Measurements from ENCODE around the gene VHLL. TPM values are rescaled to one million over a fixed set of nuclear protein-coding genes. Genes with fewer than 3 reads are reported as not detected.

Gene VHLL
- total RNA-seq, 2 donors from 2014 or later: 1.1 TPM; not detected in 1

DNA sequence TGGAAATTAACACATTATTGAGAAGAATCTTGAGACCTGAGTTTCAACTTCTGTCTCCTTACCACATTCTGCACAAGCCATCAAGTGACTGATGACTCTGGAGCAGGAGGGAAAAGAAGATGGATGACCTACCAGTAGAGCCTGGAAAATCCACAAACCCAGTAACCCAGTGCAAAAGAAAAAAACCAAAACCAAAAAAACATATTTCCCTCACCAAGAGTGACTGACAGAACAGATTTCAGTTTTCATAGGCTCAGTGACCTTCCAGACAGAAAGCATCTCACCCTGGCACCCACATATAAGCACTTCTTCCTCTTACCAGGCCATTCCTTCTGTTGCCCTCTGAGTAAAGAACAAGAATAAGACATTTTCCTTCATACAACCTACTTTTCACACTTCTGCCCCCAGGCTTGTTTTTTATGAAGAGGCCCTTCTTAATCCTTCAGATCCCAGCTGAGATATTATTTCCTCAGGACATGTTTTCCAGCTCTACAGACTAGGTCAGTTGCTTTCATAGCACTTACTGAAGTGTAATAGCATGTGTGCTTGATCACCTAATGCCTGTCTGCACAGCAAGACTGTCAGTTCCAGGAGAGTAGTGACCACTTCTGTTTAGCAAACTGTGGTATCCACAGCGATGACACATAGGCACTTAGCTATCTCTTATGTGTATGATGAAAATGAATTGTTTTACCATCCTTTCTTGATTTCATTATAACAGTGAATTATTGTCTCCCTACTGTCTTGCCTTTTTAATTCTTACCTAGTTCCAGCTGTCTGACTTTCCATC is 43.3 kb upstream of the VHLL start:
- Histone ChIP-seq H3K36me3 (no peaks in the 10 kb centered on the region), H3K4me1 (replicated peaks) (peaks cover under 1% of the 10 kb centered on the region), H3K27me3 (replicated peaks; ENCODE audit: insufficient read depth) (no peaks in the 10 kb centered on the region), H3K9me3 (no peaks in the 10 kb centered on the region), H3K27ac (no peak overlapping the region), H3K4me3 (no peak overlapping the region)
- intact Hi-C loops (cut with DNase I): no loop called here
- TF ChIP-seq, protein P1, sequence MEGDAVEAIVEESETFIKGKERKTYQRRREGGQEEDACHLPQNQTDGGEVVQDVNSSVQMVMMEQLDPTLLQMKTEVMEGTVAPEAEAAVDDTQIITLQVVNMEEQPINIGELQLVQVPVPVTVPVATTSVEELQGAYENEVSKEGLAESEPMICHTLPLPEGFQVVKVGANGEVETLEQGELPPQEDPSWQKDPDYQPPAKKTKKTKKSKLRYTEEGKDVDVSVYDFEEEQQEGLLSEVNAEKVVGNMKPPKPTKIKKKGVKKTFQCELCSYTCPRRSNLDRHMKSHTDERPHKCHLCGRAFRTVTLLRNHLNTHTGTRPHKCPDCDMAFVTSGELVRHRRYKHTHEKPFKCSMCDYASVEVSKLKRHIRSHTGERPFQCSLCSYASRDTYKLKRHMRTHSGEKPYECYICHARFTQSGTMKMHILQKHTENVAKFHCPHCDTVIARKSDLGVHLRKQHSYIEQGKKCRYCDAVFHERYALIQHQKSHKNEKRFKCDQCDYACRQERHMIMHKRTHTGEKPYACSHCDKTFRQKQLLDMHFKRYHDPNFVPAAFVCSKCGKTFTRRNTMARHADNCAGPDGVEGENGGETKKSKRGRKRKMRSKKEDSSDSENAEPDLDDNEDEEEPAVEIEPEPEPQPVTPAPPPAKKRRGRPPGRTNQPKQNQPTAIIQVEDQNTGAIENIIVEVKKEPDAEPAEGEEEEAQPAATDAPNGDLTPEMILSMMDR (IDR thresholded peaks at IDR 0.05): no peak
- TF ChIP-seq POLR2AphosphoS5 (IDR thresholded peaks at IDR 0.05) (no peak), POLR2A (IDR thresholded peaks at IDR 0.05) (no peak)
- DNase-seq (ENCODE audit: low spot score): no peak
- WGBS: 85% methylated on average over 1 of the region's 1 CpG

DNA sequence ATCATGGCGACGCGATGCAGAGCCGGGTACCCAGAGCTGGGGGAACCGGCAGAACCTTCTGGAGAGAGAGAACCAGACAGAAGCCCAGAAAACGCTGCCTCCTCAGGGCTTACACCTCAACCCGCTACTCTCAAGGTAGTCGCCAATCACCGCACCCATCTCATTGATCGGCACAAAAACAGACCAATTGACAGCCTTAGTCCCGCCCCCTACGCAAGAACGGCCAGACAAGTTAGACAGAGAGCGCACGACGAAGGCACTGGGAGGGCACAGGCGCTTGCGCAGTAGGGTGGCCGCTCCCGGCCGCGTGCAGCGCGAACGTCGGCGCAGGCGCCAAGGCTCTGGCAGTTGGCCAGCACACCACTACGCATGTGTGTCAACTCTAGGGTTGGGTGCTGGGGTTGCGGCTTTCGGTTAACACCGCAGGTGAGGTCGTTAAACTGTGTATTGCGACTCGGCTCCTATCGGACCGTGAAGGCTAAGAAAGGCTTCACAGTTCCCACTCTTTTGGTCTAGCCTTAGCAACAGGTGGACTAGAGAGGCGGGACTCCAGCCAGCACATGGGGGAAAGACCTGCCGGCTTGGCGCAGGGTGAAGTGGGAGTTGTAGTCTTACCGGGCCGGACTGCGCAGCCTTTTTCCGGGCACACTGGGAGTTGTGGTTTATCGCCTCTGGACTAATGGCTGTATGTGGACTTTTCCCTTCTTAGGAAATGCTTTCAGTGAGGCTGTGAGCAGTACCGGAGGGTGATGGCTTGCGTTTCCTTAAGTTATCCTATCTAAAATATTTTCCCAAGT is 39.3 kb upstream of the VHLL start, which contains the start of the genes CCT3 and TSACC:
TSS of gene CCT3 (minus strand) at position 113 of the 797 bp plus-strand sequence. CDS start at position 5, 108 bp downstream.
TSS of gene TSACC (plus strand) at position 347 of the 797 bp plus-strand sequence. CDS start 1,232 bp downstream, outside the sequence.
- H3K27me3 ChIP-seq (replicated peaks; ENCODE audit: insufficient read depth): no peaks in the 10 kb centered on the region
- DNase-seq (ENCODE audit: low spot score): peak; percentile 99
- WGBS: under 1% methylated on average over 47 of the region's 47 CpGs
- no peaks in the 10 kb centered on the region for H3K36me3 ChIP-seq
- TF ChIP-seq POLR2AphosphoS5 (IDR thresholded peaks at IDR 0.05): peak; percentile 92
- TF ChIP-seq, protein P1 (IDR thresholded peaks at IDR 0.05): no peak
- peak; percentile 68 for TF ChIP-seq POLR2A (IDR thresholded peaks at IDR 0.05)
- intact Hi-C loops (cut with DNase I): no loop called here
- H3K4me3 ChIP-seq: peak within 1 kb of the TSS; percentile 73 to 74
- no peaks in the 10 kb centered on the region for H3K9me3 ChIP-seq
- H3K4me1 ChIP-seq (replicated peaks): peaks cover 11% of the 10 kb centered on the region
- H3K27ac ChIP-seq: peak within 1 kb of the TSS; percentile 80 to 88

DNA sequence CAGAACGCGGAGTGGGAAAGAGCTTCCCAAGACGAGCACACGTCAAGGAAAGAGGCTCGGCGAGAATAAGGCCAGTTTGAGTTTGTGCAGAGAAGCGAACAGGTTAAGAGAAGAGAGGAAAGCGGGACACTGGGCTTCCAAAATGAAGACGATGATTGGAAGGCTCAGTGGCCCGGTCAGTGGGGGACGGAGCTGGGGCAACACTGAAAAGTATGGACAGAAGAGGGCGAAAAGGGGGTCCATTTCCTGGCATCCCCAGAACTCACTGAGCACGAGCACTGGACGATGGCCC is 38.7 kb upstream of the VHLL start:
- TF ChIP-seq POLR2A (IDR thresholded peaks at IDR 0.05): no peak
- TF ChIP-seq, protein P1 (IDR thresholded peaks at IDR 0.05): no peak
- TF ChIP-seq POLR2AphosphoS5 (IDR thresholded peaks at IDR 0.05): no peak
- peak overlapping the region; percentile 73 to 74 for H3K4me3 ChIP-seq
- DNase-seq (ENCODE audit: low spot score): no peak
- peak overlapping the region; percentile 80 to 88 for H3K27ac ChIP-seq
- H3K27me3 ChIP-seq (replicated peaks; ENCODE audit: insufficient read depth): no peaks in the 10 kb centered on the region
- intact Hi-C loops (cut with DNase I): no loop called here
- H3K4me1 ChIP-seq (replicated peaks): peaks cover 11% of the 10 kb centered on the region
- H3K9me3 ChIP-seq: no peaks in the 10 kb centered on the region
- no peaks in the 10 kb centered on the region for H3K36me3 ChIP-seq
- WGBS: 0% methylated on average over 14 of the region's 14 CpGs

DNA sequence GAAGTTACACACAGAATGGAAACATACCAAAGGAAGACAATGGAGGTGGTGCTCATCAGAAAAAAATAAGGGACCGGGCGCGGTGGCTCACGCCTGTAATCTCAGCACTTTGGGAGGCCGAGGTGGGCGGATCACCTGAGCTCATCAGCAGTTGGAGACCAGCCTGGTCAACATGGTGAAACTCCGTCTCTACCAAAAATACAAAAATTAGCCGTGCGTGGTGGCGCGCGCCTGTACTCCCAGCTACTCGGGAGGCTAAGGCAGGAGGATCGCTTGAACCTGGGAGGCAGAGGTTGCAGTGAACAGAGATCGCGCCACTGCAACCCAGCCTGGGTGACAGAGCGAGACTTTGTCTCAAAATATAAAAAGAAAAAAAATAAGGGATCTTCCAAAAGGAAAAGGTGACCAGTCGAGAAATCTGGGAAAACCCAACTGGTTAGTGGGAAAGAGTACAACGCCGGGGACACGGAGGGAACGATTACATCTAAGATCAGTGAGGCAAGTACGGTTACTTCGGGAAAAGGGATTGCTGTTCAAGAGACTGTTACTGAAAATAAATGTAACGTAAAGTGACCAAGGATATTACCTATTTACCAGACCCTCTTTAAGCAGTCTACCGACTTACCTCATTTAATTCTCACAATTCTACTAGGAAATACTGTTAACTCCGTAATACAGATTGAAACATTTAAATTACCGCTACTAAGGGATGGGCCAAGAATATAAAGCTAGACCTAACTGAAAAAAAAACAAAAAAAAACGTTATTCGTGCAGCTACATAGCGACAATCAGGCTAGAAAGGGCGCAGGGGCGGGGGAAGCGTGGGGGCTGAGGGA is 38.2 kb upstream of the VHLL start:
- H3K27ac ChIP-seq: peak overlapping the region; percentile 80 to 88
- peak overlapping the region; percentile 73 to 74 for H3K4me3 ChIP-seq
- H3K27me3 ChIP-seq (replicated peaks; ENCODE audit: insufficient read depth): no peaks in the 10 kb centered on the region
- no peaks in the 10 kb centered on the region for H3K36me3 ChIP-seq
- H3K4me1 ChIP-seq (replicated peaks): peaks cover 11% of the 10 kb centered on the region
- no peak for DNase-seq (ENCODE audit: low spot score)
- no peak for TF ChIP-seq POLR2A (IDR thresholded peaks at IDR 0.05)
- no peak for TF ChIP-seq POLR2AphosphoS5 (IDR thresholded peaks at IDR 0.05)
- TF ChIP-seq, protein P1 (IDR thresholded peaks at IDR 0.05): no peak
- intact Hi-C loops (cut with DNase I): no loop called here
- 38% methylated on average over 34 of the region's 34 CpGs for WGBS
- H3K9me3 ChIP-seq: no peaks in the 10 kb centered on the region
